GM23248 (cell line): Measurements from ENCODE around the gene ASB17.
"Not testable (repeated sequence)": the region's sequence is repeated elsewhere in the genome, so short reads cannot be mapped to it uniquely, and the experiment has no call there.

Experiments used
- EZH2 ChIP-seq: fragments of 200-600 bp; sonication (generic); IDR thresholded peaks from 2 replicates; pipeline ENCODE4 v1.6.1; 2018; ENCODE audit warnings: antibody characterized with exemption, mild to moderate bottlenecking; ENCODE audit not compliant: insufficient read depth, poor library complexity, severe bottlenecking
- EZH2phosphoT487 ChIP-seq: fragments of 200-600 bp; sonication (generic); IDR thresholded peaks from 2 replicates; pipeline ENCODE4 v1.6.1; 2018; ENCODE audit warnings: antibody characterized with exemption, moderate library complexity, mild to moderate bottlenecking, low read depth; ENCODE audit not compliant: insufficient read depth

DNA sequence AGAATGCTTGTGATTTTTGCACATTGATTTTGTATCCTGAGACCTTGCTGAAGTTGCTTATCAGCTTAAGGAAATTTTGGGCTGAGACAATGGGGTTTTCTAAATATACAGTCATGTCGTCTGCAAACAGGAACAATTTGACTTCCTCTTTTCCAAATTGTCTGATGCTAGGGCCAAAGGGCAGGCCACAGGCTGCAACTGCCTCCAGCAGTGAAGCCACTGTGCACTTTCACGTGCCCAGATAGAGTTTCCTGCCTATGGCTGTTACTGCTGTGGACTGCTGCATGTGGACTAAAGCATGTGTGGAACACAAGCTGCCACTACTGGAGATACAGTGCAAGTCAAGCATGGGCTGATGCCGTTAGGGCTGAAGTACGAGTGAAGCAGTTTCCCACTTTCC, 10.8 kb upstream of the ASB17 start:
- TF ChIP-seq EZH2, EZH2phosphoT487: not testable (repeated sequence)
